ENCODE results near the gene DAPK1.
"Not testable (repeated sequence)": the region's sequence is repeated elsewhere in the genome, so short reads cannot be mapped to it uniquely, and the experiment has no call there.

Gene DAPK1

GRCh38 chr9:87720173-87720572, 222.5 kb downstream of the DAPK1 start:
- no peak for DNase-seq

- no peak for DNase-seq
Measured at GRCh38 chr9:87722393-87723088, 224.9 kb downstream of the DAPK1 start.

GRCh38 chr9:87725356-87725899, 227.8 kb downstream of the DAPK1 start:
- peak in 1 of 3 experiments; percentile 36 for DNase-seq

- peak in 2 of 3 experiments; percentile 93 to 94 for DNase-seq
Measured at GRCh38 chr9:87725900-87726709, 228.4 kb downstream of the DAPK1 start, which contains the start of gene CTSL. Gene CTSL (plus strand): TSS chr9:87726119. CDS start chr9:87727604, 1,485 bp downstream.

- no peak for DNase-seq
Measured at GRCh38 chr9:87729246-87729645, 231.6 kb downstream of the DAPK1 start.

- DNase-seq, result no peak
Measured at GRCh38 chr9:87731321-87731720, 233.7 kb downstream of the DAPK1 start.

- no peak for DNase-seq
Measured at GRCh38 chr9:87732344-87732743, 234.7 kb downstream of the DAPK1 start.

GRCh38 chr9:87732756-87733155, 235.1 kb downstream of the DAPK1 start:
- DNase-seq, result no peak

GRCh38 chr9:87733273-87734052, 235.8 kb downstream of the DAPK1 start:
- no peak for DNase-seq

GRCh38 chr9:87734106-87734505, 236.4 kb downstream of the DAPK1 start:
- no peak for DNase-seq

- no peak for DNase-seq
Measured at GRCh38 chr9:87739546-87739945, 241.9 kb downstream of the DAPK1 start.

GRCh38 chr9:87740209-87740608, 242.5 kb downstream of the DAPK1 start:
- DNase-seq, result no peak

- no peak for DNase-seq
Measured at GRCh38 chr9:87741326-87741725, 243.7 kb downstream of the DAPK1 start.

- DNase-seq, result no peak
Measured at GRCh38 chr9:87741891-87742290, 244.2 kb downstream of the DAPK1 start.

GRCh38 chr9:87742813-87743428, 245.3 kb downstream of the DAPK1 start:
- DNase-seq, result no peak

GRCh38 chr9:87744247-87744646, 246.6 kb downstream of the DAPK1 start:
- DNase-seq, result not testable (repeated sequence)

GRCh38 chr9:87746186-87746585, 248.5 kb downstream of the DAPK1 start:
- no peak for DNase-seq

- DNase-seq, result no peak
Measured at GRCh38 chr9:87748881-87749280, 251.2 kb downstream of the DAPK1 start.

GRCh38 chr9:87749335-87750035, 251.8 kb downstream of the DAPK1 start:
- DNase-seq, result no peak

GRCh38 chr9:87750726-87751125, 253.1 kb downstream of the DAPK1 start:
- DNase-seq, result no peak

GRCh38 chr9:87751423-87751822, 253.8 kb downstream of the DAPK1 start:
- no peak for DNase-seq

GRCh38 chr9:87751868-87752267, 254.2 kb downstream of the DAPK1 start:
- DNase-seq, result no peak

Measured in NCI-H1417 (cell line).